SKM-1 treated with dmso at 0.1 percent for 144 hours (cell line): ENCODE data around the gene ZFYVE16.
"Not testable (repeated sequence)": the region's sequence is repeated elsewhere in the genome, so short reads cannot be mapped to it uniquely, and the experiment has no call there.

ENCODE experiments used
- DNase-seq: peaks from one replicate; lab custom pipeline; 2025; ENCODE audit not compliant: unreplicated experiment; lab: John Stamatoyannopoulos, UW

Gene ZFYVE16

DNA sequence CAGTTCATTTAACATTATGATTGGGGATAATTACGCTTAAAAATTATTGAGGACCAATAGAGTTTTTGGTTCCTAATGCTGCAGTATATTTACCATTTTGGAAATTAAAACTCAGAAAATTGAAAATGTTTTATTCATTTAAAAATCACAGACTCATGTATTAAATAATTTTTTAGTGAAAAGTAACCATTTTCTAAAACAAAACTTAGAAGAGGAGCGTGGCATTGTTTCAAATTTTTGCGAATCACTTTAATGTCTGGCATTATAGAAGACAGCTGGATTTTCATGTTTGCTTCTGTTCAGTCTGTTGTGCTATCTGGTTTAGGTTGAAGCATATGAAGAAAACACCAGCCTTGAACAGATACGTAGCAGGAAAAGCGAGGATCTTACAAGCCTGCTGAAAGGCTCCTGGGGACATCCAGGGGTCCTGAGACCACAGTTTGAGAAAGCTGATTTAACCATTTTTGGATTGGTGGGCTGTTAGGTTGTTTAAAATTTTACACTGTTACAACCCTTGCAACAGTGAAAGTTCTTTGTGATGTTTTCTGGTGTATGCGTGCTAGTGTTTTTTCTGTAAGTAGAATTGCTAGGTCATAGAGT lies 1.6 kb downstream of the ZFYVE16 start:
- DNase-seq = no peak

DNA sequence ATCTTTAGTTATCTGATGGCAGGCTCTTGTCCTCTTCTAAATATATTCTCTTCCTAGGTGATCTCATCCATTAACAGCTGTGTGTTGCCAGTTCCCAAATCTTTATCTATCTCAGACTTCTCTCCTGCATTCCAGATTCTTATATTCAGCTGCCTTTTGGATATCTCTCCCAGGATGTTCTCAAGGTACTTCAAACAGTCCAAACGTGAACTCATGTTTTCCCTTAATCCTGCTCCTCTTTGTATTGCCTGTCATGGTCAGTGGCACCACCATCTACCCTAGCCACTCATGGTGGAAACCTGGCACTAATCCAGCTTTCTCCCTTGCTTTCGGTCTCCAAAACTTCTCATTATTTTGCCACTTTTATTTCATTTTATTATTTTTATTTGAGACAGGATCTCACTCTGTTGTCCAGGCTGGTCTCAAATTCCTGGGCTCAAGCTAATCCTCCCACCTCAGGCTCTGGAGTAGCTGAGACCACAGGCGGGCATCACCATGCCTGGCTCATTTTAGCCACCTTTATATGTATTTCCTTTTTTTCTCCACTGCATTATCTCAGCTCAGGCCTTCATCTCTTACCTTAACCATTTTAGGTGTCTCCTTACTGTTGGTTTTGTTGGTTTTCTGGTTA lies 3.8 kb downstream of the ZFYVE16 start:
- DNase-seq = no peak

DNA sequence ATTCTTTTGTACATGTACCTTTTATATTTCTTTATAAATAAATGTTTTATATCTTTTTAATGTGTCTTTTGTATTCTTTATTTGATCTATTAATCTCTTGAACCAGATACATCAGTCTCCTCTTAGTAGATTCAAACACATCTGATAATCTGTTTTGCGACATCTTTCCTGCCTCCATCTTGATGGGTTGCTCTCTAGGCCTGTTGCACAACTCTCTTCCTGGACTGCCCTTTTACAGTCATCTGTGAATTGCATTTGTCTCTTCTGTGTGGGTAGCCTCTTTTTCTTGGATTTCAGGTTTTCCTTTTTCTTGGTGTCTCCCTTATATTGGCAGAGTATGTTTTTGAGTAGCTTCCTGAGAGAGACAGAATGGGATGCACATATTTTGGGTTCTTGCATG lies 6.2 kb downstream of the ZFYVE16 start:
- DNase-seq = peak; percentile 62

- no peak for DNase-seq
Observed at GRCh38 chr5:80417973-80418372, 10.1 kb downstream of the ZFYVE16 start.

GRCh38 chr5:80424365-80424764 lies 16.5 kb downstream of the ZFYVE16 start:
- DNase-seq = not testable (repeated sequence)

DNA sequence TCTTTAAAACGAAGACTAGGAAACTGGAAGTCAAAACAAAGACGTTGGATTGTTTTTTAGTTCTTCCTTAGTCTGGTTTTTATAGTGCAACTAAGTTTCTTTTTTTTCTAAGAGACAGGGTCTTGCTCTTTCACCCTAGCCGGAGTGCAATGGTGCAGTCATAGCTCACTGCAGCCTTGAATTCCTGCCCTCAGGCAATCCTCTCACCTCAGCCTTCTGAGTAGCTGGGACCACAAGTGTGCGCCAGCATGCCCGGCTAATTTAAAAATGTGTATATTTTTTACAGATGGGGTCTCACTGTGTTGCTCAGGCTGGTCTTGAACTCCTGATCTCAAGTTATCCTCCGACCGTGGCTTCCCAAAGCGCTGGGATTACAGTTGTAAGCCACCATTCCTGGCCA lies 27.6 kb downstream of the ZFYVE16 start:
- no peak for DNase-seq

DNA sequence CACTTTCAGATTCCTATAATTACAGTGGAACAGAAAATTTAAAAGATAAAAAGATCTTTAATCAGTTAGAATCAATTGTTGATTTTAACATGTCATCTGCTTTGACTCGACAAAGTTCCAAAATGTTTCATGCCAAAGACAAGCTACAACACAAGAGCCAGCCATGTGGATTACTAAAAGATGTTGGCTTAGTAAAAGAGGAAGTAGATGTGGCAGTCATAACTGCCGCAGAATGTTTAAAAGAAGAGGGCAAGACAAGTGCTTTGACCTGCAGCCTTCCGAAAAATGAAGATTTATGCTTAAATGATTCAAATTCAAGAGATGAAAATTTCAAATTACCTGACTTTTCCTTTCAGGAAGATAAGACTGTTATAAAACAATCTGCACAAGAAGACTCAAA lies 29.5 kb downstream of the ZFYVE16 start:
- no peak for DNase-seq

- no peak for DNase-seq
Observed at GRCh38 chr5:80438739-80439138, 30.9 kb downstream of the ZFYVE16 start.

DNA sequence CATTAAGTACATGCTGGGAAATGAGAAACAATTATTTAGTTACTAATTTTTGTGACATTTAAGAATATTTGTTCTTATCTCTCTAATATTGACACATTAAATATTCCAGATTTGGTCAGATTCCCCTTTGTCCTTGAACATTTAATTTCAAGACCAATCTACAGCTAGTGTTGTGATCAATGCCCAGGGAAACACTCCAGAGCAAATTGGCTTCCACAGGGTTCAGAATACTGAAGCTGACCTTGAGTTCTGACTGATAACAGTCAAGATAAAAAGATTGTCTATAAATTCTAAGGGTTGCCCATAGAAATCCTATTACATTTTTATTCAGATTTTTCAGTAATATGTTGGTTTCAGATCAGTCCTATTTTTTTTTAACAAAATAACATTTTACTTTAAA lies 31.3 kb downstream of the ZFYVE16 start:
- DNase-seq = no peak

DNA sequence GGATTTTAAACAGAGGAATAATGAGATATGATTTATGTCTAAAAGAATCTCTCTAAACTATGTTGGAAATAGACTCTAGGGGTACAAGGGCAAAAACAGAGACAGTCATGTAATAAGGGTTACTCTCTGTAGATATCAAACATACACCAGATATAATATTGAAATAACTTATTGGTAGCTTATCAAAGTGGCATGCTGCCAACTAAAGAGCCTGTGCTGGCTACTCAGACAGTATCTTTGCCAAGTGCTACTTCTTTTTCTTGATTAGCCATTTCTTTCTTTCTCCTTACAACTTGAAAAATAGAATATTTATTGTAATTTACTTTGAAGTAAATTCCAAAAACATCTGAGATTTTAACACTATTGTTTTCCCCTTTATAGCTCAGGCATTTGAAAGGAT lies 34.9 kb downstream of the ZFYVE16 start:
- DNase-seq = no peak

GRCh38 chr5:80453366-80453765 lies 45.5 kb downstream of the ZFYVE16 start:
- no peak for DNase-seq

GRCh38 chr5:80463269-80463668 lies 55.4 kb downstream of the ZFYVE16 start:
- DNase-seq = no peak

DNA sequence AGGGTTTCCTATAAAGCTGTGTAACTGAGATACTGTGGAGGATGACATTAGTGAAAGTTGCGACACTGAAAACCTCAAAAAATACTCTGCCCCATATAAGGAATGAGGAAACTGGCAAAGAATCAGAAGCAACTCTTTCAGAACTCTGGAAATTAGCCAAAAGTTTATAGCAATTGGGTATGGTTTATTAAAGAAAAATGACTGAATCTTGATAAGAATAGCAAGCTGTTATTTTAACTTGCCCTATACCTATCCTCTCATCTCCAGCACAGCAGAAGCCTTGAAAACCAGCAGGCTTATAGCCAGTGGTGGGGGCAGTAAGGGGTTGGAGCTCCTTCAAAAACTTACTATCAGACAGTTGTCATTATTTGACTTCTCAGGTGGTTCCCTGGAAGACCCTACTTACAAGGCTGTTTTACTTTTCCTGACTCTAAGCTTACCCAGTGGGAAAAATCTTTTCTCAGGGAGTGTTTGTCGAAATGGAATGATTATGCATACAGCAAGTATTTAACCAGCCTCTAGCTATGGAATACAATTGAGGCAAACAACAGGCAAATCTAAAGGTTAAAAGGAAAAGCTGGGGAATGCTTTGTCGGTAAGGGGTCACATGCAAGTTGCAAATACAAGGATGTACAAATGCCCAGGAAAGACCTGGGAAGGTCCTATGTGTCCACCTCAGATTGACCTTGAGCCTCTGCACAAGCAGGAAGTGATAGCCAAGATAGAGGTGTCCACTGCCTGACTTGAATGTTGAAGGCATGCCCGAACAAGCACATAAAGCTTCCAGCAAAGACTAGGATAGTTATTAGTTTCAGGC lies 59.0 kb downstream of the ZFYVE16 start:
- peak; percentile 61 for DNase-seq

GRCh38 chr5:80468131-80468530 lies 60.3 kb downstream of the ZFYVE16 start:
- DNase-seq = no peak

- not testable (repeated sequence) for DNase-seq
Observed at GRCh38 chr5:80470631-80471030, 62.8 kb downstream of the ZFYVE16 start.

DNA sequence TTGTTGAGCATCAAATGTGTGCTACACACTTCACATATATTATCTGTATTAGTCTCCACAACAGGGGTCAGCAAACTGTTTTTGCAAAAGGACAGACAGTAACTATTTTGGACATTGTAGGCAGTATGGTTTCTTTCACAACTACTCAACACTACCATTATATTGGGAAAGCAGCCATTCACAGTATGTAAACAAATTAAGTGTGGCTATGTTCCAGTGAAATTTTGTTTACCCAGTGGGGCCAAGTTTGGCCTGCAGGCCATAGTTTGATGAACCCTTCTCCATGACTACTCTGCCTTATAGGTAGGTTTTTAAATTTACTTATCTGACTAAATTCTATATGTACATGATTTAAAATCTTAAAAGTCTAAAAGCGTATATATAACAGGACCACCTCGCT lies 67.1 kb downstream of the ZFYVE16 start:
- no peak for DNase-seq

- DNase-seq = no peak
Observed at GRCh38 chr5:80479713-80480112, 71.8 kb downstream of the ZFYVE16 start.

DNA sequence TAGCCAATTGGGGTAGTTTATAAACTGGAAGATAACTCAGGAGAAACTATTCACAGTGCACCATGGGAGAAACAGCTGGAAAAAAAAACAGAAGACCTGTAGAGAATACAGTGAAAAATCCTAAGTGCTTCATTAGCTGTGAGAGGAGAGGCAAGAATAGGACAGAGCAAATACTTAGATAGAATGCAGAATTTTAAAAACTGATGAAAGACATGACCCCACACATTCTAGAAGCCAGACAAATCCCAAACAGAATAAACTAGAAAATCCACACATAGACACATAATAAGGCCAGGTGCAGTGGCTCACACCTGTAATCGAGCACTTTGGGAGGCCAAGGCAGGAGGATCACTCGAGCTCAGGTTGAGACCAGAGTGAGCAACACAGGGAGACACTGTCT lies 72.5 kb downstream of the ZFYVE16 start:
- DNase-seq = no peak

- peak; percentile 63 for DNase-seq
Observed at GRCh38 chr5:80481019-80481893, 73.4 kb downstream of the ZFYVE16 start.

GRCh38 chr5:80482578-80482977 lies 74.7 kb downstream of the ZFYVE16 start:
- DNase-seq = no peak

- DNase-seq = no peak
Observed at GRCh38 chr5:80483636-80484232, 75.9 kb downstream of the ZFYVE16 start.
